Purkinje cell (primary cell): ENCODE measurements around the gene CXorf51B. TPM values are rescaled to one million over a fixed set of nuclear protein-coding genes. Genes with fewer than 3 reads are reported as not detected.

ENCODE experiments used
- polyA plus RNA-seq: library from polyadenylated mRNA; unstranded; fragments of >200 nt; fragmentation: Nextera tagmentation; gene quantifications from 2 replicates; pipeline ENCODE4 v1.2.1, GENCODE V29; 2014

The CXorf51B gene
- not detected in 2 replicates for polyA plus RNA-seq

GRCh38 chrX:146809471-146809870 lies at the start of gene CXorf51B:
Gene CXorf51B (plus strand): TSS chrX:146809771. CDS start chrX:146809792, 21 bp downstream.

GRCh38 chrX:146814644-146815043 lies 5.1 kb downstream of the CXorf51B start, which contains the start of gene CXorf51A:
Gene CXorf51A (minus strand): TSS chrX:146814744. CDS start chrX:146814723, 21 bp downstream.

Other genes with a start within 250 kb of the CXorf51B start
- gene CXorf51A, start 5.0 kb downstream of the CXorf51B start, polyA plus RNA-seq, result not detected in 2 replicates